ENCODE results near the gene SPSB4.

DNA sequence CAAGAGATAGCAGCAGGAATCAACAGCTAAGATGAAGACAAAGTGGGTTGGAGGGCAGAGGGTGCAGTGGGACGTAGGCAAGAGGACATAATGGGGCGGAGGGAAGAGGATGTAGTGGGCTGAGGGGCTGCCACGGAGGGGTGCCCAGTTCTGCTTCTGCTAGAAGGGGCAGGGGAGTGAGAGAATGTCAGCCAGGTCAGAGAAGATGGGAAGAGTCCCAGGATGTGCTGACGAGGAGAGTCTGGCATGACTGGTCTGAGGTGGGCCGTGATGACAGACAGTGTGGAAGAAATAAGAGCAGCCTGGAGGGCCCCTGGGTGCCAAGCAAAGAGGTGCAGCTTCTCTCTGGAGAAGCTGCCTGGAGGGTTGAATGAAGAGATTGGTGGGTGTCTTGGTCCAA, 4.0 kb downstream of the SPSB4 start:
- TF ChIP-seq, protein P1, sequence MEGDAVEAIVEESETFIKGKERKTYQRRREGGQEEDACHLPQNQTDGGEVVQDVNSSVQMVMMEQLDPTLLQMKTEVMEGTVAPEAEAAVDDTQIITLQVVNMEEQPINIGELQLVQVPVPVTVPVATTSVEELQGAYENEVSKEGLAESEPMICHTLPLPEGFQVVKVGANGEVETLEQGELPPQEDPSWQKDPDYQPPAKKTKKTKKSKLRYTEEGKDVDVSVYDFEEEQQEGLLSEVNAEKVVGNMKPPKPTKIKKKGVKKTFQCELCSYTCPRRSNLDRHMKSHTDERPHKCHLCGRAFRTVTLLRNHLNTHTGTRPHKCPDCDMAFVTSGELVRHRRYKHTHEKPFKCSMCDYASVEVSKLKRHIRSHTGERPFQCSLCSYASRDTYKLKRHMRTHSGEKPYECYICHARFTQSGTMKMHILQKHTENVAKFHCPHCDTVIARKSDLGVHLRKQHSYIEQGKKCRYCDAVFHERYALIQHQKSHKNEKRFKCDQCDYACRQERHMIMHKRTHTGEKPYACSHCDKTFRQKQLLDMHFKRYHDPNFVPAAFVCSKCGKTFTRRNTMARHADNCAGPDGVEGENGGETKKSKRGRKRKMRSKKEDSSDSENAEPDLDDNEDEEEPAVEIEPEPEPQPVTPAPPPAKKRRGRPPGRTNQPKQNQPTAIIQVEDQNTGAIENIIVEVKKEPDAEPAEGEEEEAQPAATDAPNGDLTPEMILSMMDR (conservative IDR thresholded peaks at IDR 0.05 in 1 of 2, IDR thresholded peaks at IDR 0.05 in 1 of 2; ENCODE audit: low read depth in 1 of 2, low read length in 2 of 2): no peak
- no peak for TF ChIP-seq EZH2 (IDR thresholded peaks at IDR 0.05; ENCODE audit: low read length, missing control alignments)
